Stimulated activated CD4-positive, alpha-beta T cell treated with anti-CD3 and anti-CD28 coated beads, Interleukin-4, amount 100 ng/mL, for 4 hours (primary cell): Measurements from ENCODE around the gene SPP2.

Source experiments
- DNase-seq, 2 experiments: peaks; one replicate each; pipeline ENCODE4 v3.0.0-alpha.2; 2020

The SPP2 gene

GRCh38 chr2:234050455-234051135, at the start of gene SPP2:
TSS of gene SPP2 (plus strand) at chr2:234050702. CDS start at chr2:234050787, 85 bp downstream.
- DNase-seq: no peak

- no peak for DNase-seq
Observed at GRCh38 chr2:234001380-234002160, 48.9 kb upstream of the SPP2 start.

- no peak for DNase-seq
Observed at GRCh38 chr2:234002281-234002680, 48.2 kb upstream of the SPP2 start.

GRCh38 chr2:234003972-234004617, 46.4 kb upstream of the SPP2 start:
- DNase-seq: no peak

- DNase-seq: no peak
Observed at GRCh38 chr2:234005126-234005525, 45.4 kb upstream of the SPP2 start.

GRCh38 chr2:234006501-234006900, 44.0 kb upstream of the SPP2 start:
- no peak for DNase-seq

- no peak for DNase-seq
Observed at GRCh38 chr2:234014427-234014826, 36.1 kb upstream of the SPP2 start.

GRCh38 chr2:234015861-234016260, 34.6 kb upstream of the SPP2 start:
- no peak for DNase-seq

- DNase-seq: no peak
Observed at GRCh38 chr2:234019896-234020295, 30.6 kb upstream of the SPP2 start.

GRCh38 chr2:234020332-234020731, 30.2 kb upstream of the SPP2 start:
- DNase-seq: no peak

GRCh38 chr2:234022424-234022823, 28.1 kb upstream of the SPP2 start:
- DNase-seq: no peak

- DNase-seq: no peak
Observed at GRCh38 chr2:234024304-234024703, 26.2 kb upstream of the SPP2 start.

GRCh38 chr2:234025466-234025865, 25.0 kb upstream of the SPP2 start:
- DNase-seq: peak in 1 of 2 experiments; percentile 7

- DNase-seq: no peak
Observed at GRCh38 chr2:234025891-234026401, 24.6 kb upstream of the SPP2 start.

GRCh38 chr2:234026693-234027254, 23.7 kb upstream of the SPP2 start:
- DNase-seq: no peak

- no peak for DNase-seq
Observed at GRCh38 chr2:234027641-234028040, 22.9 kb upstream of the SPP2 start.

- DNase-seq: no peak
Observed at GRCh38 chr2:234029150-234029733, 21.3 kb upstream of the SPP2 start.

GRCh38 chr2:234031207-234031606, 19.3 kb upstream of the SPP2 start:
- DNase-seq: no peak

GRCh38 chr2:234032279-234032856, 18.1 kb upstream of the SPP2 start:
- no peak for DNase-seq

- no peak for DNase-seq
Observed at GRCh38 chr2:234033174-234033573, 17.3 kb upstream of the SPP2 start.

GRCh38 chr2:234033885-234034284, 16.6 kb upstream of the SPP2 start:
- DNase-seq: no peak

- DNase-seq: no peak
Observed at GRCh38 chr2:234038076-234038802, 12.3 kb upstream of the SPP2 start.
